ENCODE measurements around the gene DAPP1. TPM values are rescaled to one million over a fixed set of nuclear protein-coding genes. Genes with fewer than 3 reads are reported as not detected.

Gene DAPP1
- total RNA-seq, 2 donors from 2014 or later: 1.3 TPM; not detected in 1

GRCh38 chr4:99893029-99893428 is 76.4 kb downstream of the DAPP1 start:
- peak overlapping the region in 1 of 2 donors; percentile 86 for H3K27ac ChIP-seq
- no peak for TF ChIP-seq CTCF (IDR thresholded peaks at IDR 0.05)
- H3K4me1 ChIP-seq: peaks cover 0 to 35% of the 10 kb centered on the region in 2 donors

GRCh38 chr4:99893839-99894160 is 77.2 kb downstream of the DAPP1 start:
- H3K4me1 ChIP-seq: peaks cover 0 to 32% of the 10 kb centered on the region in 2 donors

More at GRCh38 chr4:99893029-99893428, 76.4 kb downstream of the DAPP1 start:
- Histone ChIP-seq H3K9me3 (no peaks in the 10 kb centered on the region), H3K36me3 (no peaks in the 10 kb centered on the region), H3K27me3 (no peaks in the 10 kb centered on the region), H3K4me3 (peak overlapping the region; percentile 77 to 99)
- DNase-seq (ENCODE audit: low spot score): no peak

GRCh38 chr4:99894161-99894997 is 77.8 kb downstream of the DAPP1 start, which contains the start of gene LAMTOR3:
Gene LAMTOR3 (minus strand): TSS chr4:99894427. CDS start chr4:99893963, 464 bp downstream.
- peaks cover 0 to 32% of the 10 kb centered on the region in 2 donors for H3K4me1 ChIP-seq
- no peak for TF ChIP-seq CTCF (IDR thresholded peaks at IDR 0.05)
- peak within 1 kb of the TSS; percentile 77 to 99 for H3K4me3 ChIP-seq
- H3K36me3 ChIP-seq: no peaks in the 10 kb centered on the region
- peak within 1 kb of the TSS; percentile 82 to 86 for H3K27ac ChIP-seq
- no peaks in the 10 kb centered on the region for H3K27me3 ChIP-seq
- H3K9me3 ChIP-seq: no peaks in the 10 kb centered on the region
- DNase-seq (ENCODE audit: low spot score): peak; percentile 95

More at GRCh38 chr4:99893839-99894160, 77.2 kb downstream of the DAPP1 start:
- Histone ChIP-seq H3K4me3 (peak overlapping the region; percentile 77 to 99), H3K36me3 (no peaks in the 10 kb centered on the region), H3K27me3 (no peaks in the 10 kb centered on the region), H3K27ac (peak overlapping the region; percentile 82 to 86), H3K9me3 (no peaks in the 10 kb centered on the region)
- TF ChIP-seq CTCF (IDR thresholded peaks at IDR 0.05): no peak
- no peak for DNase-seq (ENCODE audit: low spot score)

- Histone ChIP-seq H3K9me3 (no peaks in the 10 kb centered on the region), H3K27me3 (no peaks in the 10 kb centered on the region), H3K4me3 (peak overlapping the region; percentile 77 to 99), H3K27ac (peak overlapping the region; percentile 82 to 86), H3K36me3 (no peaks in the 10 kb centered on the region), H3K4me1 (peaks cover 0 to 32% of the 10 kb centered on the region in 2 donors)
- no peak for TF ChIP-seq CTCF (IDR thresholded peaks at IDR 0.05)
- DNase-seq (ENCODE audit: low spot score): no peak
These were observed 78.4 kb downstream of the DAPP1 start for GRCh38 chr4:99894998-99895397.

- no peak for DNase-seq (ENCODE audit: low spot score)
- Histone ChIP-seq H3K27me3 (no peaks in the 10 kb centered on the region), H3K4me3 (no peak overlapping the region), H3K27ac (no peak overlapping the region), H3K36me3 (peaks cover 8% of the 10 kb centered on the region), H3K4me1 (no peaks in the 10 kb centered on the region), H3K9me3 (no peaks in the 10 kb centered on the region)
- TF ChIP-seq CTCF (IDR thresholded peaks at IDR 0.05): no peak
These were observed 98.8 kb downstream of the DAPP1 start for GRCh38 chr4:99915449-99915848.
